ENCODE results near the gene CCDC106. TPM values are rescaled to one million over a fixed set of nuclear protein-coding genes. Genes with fewer than 3 reads are reported as not detected.

CCDC106 gene
- total RNA-seq, 1 experiment from 2014 or later: 8.3 TPM

DNA sequence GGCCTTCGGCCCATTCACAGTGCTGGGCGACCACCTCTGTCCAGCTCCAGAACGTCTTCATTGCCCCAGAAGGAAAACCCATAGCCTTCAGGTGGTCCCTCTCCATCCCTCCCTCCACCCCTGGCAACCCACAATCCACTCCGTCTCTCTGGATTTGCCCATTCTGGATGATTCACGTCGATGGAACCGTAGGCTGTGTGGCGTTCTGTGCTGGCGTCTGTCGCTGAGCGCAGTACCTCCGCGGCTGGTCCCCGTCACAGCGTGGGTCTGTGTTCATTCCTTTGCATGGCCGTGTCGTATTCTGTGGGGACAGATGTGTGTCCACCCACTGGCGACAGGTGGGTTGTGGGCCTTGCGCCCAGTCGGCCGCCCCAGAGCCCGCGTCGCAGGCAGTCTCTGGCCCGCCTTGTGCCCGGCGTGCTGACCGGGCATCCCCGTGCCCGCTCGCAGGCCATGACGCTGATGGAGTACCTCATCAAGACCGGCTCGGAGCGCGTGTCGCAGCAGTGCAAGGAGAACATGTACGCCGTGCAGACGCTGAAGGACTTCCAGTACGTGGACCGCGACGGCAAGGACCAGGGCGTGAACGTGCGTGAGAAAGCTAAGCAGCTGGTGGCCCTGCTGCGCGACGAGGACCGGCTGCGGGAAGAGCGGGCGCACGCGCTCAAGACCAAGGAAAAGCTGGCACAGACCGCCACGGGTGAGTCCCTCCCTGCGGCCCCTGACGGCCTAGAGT lies 37.1 kb downstream of the CCDC106 start:
- in situ Hi-C loops (cut with HindIII; ENCODE audit: low pct_unique_long_range_greater_than_20kb, low sequenced_read_pairs): no loop called here
- no peak for DNase-seq (ENCODE audit: low read depth, low spot score)

DNA sequence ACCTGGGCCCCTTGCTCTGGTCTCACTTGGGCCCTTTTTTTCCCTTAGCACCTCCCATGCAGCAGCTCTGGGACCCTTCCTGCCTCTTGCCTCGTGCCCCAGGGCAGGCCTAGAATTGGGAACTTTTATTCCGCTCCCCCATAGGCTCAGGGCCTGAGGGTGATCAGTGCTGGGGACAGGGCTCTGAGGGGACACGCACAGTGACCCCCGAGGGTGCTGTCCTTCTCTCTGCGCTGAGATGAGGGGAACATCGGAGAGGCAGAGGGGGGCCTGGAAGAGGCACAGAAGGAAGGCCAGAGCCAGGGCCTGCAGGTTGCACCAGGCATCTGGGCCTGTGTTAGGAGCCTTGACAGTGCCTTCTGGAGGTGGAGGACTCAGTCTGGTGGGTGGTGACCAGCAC lies 37.8 kb downstream of the CCDC106 start:
- in situ Hi-C loops (cut with HindIII; ENCODE audit: low pct_unique_long_range_greater_than_20kb, low sequenced_read_pairs): no loop called here
- DNase-seq (ENCODE audit: low read depth, low spot score): no peak

DNA sequence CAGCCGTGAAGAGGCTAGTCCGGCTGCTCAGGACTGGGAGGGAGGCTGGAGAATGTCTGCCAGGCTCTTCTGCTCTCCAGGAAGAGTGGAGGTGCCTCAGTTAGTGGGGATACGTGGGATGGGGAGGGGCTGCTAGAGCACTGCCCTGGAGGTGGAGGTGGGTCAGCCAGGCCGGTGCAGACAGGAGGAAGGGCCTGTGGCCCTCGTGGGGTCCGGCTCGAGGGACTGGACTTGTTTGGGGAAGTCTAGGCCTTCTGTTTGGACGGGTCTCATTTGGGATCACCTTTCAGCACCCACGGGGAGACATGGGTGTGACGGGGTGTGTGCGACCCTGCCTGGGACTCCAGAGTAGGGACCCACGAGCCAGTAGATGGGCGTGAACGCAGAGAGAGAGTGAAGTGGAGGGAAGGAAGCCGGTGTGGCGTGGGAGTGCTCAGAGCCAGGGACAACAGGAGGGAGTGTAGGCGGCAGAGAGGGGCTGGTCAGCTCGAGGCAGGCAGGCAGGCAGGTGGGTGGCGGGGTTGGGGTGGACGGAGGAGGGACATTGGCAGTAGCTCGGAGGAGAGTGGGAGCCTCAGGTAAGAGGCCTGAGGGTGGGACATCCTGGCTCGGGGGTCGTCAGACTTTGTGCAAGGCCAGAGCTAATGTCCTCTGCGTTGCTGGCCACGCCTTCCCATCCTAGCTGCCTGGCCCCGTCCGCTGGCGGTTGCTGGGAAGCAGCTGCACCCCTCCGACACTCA lies 38.5 kb downstream of the CCDC106 start:
- DNase-seq (ENCODE audit: low read depth, low spot score): no peak
- in situ Hi-C loops (cut with HindIII; ENCODE audit: low pct_unique_long_range_greater_than_20kb, low sequenced_read_pairs): no loop called here

- in situ Hi-C loops (cut with HindIII; ENCODE audit: low pct_unique_long_range_greater_than_20kb, low sequenced_read_pairs): no loop called here
- no peak for DNase-seq (ENCODE audit: low read depth, low spot score)
Observed at GRCh38 chr19:55687281-55688201, 39.5 kb downstream of the CCDC106 start.

GRCh38 chr19:55688422-55689218 lies 40.6 kb downstream of the CCDC106 start:
- no peak for DNase-seq (ENCODE audit: low read depth, low spot score)
- in situ Hi-C loops (cut with HindIII; ENCODE audit: low pct_unique_long_range_greater_than_20kb, low sequenced_read_pairs): no loop called here

DNA sequence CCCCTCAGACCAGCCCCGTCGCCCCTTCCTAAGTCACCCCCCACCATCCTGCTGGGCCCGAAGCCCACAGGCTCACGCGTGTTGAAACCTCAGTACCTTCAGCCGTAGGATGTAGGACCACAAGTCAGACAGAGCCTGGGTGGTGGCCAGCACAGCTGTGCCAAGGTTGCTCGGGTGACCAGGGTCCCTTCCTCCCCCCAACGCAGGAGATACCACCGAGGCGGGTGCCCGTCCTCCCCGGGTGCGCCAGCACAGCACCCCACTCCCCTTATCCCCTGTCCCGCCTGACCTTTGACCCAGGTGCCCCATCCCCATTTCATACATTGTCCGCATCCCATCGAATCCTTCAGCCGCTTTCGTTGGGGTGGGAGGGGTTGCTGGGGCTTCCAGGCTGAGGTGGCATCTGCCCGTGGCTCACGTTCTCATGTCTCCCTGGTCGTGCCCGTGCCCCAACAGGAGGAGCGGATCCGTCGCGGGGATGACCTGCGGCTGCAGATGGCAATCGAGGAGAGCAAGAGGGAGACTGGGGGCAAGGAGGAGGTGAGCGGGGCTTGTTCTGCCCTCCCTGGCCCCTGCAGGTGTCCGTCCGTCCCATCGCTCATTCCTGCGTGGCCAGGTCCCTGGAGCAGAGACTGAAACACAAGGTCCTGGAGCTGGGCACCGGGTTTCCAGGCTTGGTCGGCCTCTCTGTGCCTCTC lies 41.5 kb downstream of the CCDC106 start:
- in situ Hi-C loops (cut with HindIII; ENCODE audit: low pct_unique_long_range_greater_than_20kb, low sequenced_read_pairs): no loop called here
- DNase-seq (ENCODE audit: low read depth, low spot score): no peak

DNA sequence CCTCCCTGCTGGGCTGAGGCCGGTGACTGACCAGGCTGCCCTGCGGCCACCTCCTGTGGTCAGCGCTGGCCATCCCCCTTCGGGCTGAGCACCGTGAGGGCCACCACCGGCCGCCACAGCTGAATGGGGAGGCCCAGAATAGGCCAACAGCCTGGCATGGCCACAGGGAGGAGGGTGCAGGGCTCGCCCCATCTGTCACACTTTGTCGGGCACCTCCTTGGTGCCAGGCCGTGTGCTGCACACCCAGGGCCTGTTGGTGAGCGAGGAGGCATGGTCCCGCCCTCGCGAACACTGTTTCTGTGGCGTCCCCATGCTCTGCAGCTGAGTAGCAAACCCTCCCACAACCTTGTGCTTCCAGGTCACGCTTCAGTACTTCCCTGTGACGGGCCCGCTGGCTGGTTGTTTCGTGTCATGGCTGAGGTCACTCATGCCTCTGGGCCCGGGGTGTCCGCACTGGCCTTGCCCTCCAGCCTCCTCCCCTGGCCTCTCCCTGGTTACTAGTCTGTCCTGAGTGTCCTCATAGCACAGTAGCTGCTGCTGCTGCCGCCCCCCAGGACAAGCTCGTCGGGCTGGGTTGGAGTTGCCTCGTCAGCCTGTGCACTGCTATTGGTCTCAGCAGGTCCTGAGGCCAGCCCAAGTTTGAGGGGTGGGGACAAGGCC lies 42.2 kb downstream of the CCDC106 start:
- in situ Hi-C loops (cut with HindIII; ENCODE audit: low pct_unique_long_range_greater_than_20kb, low sequenced_read_pairs): no loop called here
- no peak for DNase-seq (ENCODE audit: low read depth, low spot score)

- in situ Hi-C loops (cut with HindIII; ENCODE audit: low pct_unique_long_range_greater_than_20kb, low sequenced_read_pairs): no loop called here
- no peak for DNase-seq (ENCODE audit: low read depth, low spot score)
Observed at GRCh38 chr19:55690769-55691545, 42.9 kb downstream of the CCDC106 start.

GRCh38 chr19:55691561-55692481 lies 43.8 kb downstream of the CCDC106 start:
- in situ Hi-C loops (cut with HindIII; ENCODE audit: low pct_unique_long_range_greater_than_20kb, low sequenced_read_pairs): no loop called here
- no peak for DNase-seq (ENCODE audit: low read depth, low spot score)

DNA sequence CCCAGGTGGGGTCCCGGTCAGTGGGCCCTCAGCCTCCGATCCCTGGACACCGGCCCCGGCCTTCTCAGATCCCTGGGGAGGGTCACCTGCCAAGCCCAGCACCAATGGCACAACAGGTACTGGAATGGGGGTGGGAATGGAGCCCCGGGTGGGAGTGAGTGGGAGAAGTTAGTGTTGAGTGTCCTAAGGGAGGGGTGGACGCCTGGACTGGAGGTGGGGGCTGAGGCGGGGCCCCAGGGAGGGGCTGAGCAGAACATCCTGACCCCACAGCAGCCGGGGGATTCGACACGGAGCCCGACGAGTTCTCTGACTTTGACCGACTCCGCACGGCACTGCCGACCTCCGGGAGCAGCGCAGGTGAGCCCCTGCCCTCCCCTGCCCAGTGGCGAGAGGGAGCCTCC lies 44.7 kb downstream of the CCDC106 start:
- in situ Hi-C loops (cut with HindIII; ENCODE audit: low pct_unique_long_range_greater_than_20kb, low sequenced_read_pairs): no loop called here

DNA sequence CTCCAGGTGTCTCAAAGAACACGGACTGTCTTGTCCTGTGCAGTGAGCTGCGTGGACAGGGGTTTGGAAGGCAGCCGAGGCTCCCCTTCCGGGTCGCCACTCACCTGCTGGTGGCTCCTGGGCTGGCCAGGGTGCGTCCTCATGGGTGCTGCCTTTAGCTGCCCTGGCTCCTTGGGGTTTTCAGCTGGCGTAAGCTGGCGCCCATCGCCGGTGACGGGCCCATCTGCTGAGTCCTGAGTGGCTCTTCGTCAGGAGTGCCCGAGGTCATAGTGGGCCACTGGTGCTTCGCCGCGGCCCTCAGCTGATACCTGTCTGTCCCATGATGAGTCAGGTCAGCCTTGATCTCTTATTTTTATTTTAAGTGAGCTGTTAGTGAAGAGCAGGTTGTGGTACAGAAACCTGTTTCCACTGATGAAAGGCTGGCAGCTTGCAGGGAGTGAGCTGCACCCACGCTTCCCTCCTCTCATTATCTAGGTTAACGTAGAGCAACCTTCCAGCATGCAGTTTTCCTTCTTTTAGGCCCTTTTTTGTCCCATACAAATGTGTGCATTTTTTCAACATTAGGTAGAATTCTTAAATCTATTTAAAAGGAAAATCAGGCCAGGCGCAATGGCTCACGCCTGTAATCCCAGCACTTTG lies 45.4 kb downstream of the CCDC106 start:
- no peak for DNase-seq (ENCODE audit: low read depth, low spot score)
- in situ Hi-C loops (cut with HindIII; ENCODE audit: low pct_unique_long_range_greater_than_20kb, low sequenced_read_pairs): no loop called here

More for the DNA sequence above, 44.7 kb downstream of the CCDC106 start:
- DNase-seq (ENCODE audit: low read depth, low spot score): no peak

- DNase-seq (ENCODE audit: low read depth, low spot score): no peak
- in situ Hi-C loops (cut with HindIII; ENCODE audit: low pct_unique_long_range_greater_than_20kb, low sequenced_read_pairs): no loop called here
Observed at GRCh38 chr19:55694241-55694655, 46.2 kb downstream of the CCDC106 start.

GRCh38 chr19:55694656-55695491 lies 46.9 kb downstream of the CCDC106 start:
- in situ Hi-C loops (cut with HindIII; ENCODE audit: low pct_unique_long_range_greater_than_20kb, low sequenced_read_pairs): no loop called here
- no peak for DNase-seq (ENCODE audit: low read depth, low spot score)
